Stomach (tissue), 4 donors: ENCODE results near the gene DOK5.

ENCODE experiments used
- EP300 ChIP-seq: sonication (generic); formaldehyde crosslinking; IDR thresholded peaks from one replicate; pipeline ENCODE4 v1.6.1; 2017; ENCODE audit warnings: antibody characterized with exemption
- POLR2A ChIP-seq, 4 donors: fragments of 450-650 bp; IDR thresholded peaks; one replicate each; pipeline ENCODE4 v1.6.1; 2016; ENCODE audit warnings: antibody characterized with exemption in 4 of 4, control low read depth in 2 of 4, mild to moderate bottlenecking in 1 of 4, moderate library complexity in 1 of 4
- TF ChIP-seq, protein P1 (sequence below), 7 experiments: fragments of 450-650 bp in 4 of 7; fragments of 200-600 bp in 3 of 7; sonication (generic) in 3 of 7; IDR thresholded peaks; one replicate each; pipeline ENCODE4 v1.5.1; 2016 to 2019; ENCODE audit warnings: antibody characterized with exemption in 7 of 7, control low read depth in 2 of 7, mild to moderate bottlenecking in 1 of 7

DNA sequence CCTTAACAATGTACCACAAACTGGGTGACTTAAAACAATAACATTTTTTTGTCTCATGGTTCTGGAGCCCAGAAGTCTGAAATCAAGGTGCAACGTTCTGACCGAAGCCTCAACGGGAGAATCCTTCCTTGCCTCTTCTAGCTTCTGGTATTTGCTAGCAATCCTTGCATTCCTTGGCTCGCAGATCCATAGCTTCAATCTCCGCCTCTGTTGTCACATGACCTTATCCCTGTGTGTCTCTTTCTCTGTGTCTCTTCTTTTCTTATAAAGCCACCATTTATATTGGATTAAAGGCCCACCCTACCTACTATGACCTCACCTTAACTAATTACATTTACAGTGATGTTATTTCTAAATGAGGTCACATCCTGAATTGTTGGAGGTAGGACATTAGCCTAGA, 37.2 kb upstream of the DOK5 start:
- TF ChIP-seq, protein P1, sequence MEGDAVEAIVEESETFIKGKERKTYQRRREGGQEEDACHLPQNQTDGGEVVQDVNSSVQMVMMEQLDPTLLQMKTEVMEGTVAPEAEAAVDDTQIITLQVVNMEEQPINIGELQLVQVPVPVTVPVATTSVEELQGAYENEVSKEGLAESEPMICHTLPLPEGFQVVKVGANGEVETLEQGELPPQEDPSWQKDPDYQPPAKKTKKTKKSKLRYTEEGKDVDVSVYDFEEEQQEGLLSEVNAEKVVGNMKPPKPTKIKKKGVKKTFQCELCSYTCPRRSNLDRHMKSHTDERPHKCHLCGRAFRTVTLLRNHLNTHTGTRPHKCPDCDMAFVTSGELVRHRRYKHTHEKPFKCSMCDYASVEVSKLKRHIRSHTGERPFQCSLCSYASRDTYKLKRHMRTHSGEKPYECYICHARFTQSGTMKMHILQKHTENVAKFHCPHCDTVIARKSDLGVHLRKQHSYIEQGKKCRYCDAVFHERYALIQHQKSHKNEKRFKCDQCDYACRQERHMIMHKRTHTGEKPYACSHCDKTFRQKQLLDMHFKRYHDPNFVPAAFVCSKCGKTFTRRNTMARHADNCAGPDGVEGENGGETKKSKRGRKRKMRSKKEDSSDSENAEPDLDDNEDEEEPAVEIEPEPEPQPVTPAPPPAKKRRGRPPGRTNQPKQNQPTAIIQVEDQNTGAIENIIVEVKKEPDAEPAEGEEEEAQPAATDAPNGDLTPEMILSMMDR (IDR thresholded peaks at IDR 0.05): no peak
- TF ChIP-seq POLR2A (IDR thresholded peaks at IDR 0.05) (no peak), EP300 (no peak)
